Stimulated activated CD8-positive, alpha-beta memory T cell treated with anti-CD3 and anti-CD28 coated beads, Interleukin-15, amount 100 ng/mL, for 48 hours (primary cell): ENCODE data around the gene EIPR1.
A peak's percentile ranks its signal among the peaks of the same experiment; 100 is the strongest.
"Not testable (repeated sequence)": the region's sequence is repeated elsewhere in the genome, so short reads cannot be mapped to it uniquely, and the experiment has no call there.

Source experiments
- DNase-seq, 2 donors: peaks; one replicate each; pipeline ENCODE4 v3.0.0-alpha.2; 2020; ENCODE audit warnings: low read depth in 2 of 2

EIPR1 gene

GRCh38 chr2:3403587-3404334, 26.1 kb upstream of the EIPR1 start:
- DNase-seq, result no peak

- no peak for DNase-seq
Measured at GRCh38 chr2:3399829-3400228, 22.2 kb upstream of the EIPR1 start.

DNA sequence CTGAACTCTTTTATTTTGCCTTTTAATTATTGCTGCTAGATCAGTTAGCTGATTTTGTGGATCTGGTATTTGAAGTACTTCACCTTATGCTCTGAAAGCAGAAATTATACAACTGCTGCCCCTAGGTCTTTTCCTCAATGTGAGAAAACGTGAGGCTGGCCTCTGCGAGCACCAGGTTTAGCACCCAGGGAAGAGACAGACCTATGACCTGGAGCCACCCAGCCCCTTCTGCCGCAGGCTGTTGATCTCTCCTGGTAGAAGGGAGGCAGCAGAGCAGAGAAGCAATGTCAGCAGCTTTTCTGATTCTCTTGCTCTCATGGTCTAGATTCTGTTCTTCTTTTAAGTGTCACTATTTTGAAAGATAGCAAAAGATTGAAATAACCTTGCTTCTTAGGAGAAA, 21.8 kb upstream of the EIPR1 start:
- no peak for DNase-seq

GRCh38 chr2:3398857-3399256, 21.2 kb upstream of the EIPR1 start:
- DNase-seq, result no peak

DNA sequence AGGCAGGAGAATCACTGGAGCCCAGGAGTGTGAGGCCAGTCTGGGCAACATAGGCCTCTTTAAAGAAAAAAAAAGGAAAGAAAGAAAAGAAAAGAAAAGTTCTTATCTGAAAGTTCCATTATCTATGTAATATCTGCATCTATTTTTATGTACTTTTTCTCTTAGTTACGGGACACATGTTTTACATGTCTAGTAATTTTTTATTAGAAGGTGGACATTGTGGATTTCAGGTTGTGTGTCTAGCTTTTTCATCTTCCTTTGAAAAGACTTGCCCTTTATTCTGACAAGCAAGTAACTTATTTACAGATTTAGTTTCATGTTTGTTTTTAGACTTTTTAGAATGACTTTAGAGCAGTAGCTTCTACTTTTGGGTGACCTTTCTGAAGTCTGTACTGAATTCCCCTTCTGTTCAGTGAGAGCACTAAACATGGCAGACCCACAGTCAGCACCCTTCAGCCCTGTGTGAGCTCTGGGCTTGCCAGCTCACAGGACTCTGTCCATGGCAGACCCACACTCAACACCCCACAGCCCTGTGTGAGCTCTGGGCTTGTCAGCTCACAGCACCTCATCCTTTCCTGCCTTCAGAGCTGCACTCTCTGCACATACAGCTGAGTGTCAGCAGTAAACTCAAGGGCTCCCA, 19.4 kb upstream of the EIPR1 start:
- no peak for DNase-seq

GRCh38 chr2:3392216-3392615, 14.6 kb upstream of the EIPR1 start:
- no peak for DNase-seq

GRCh38 chr2:3390041-3390440, 12.4 kb upstream of the EIPR1 start:
- no peak for DNase-seq

DNA sequence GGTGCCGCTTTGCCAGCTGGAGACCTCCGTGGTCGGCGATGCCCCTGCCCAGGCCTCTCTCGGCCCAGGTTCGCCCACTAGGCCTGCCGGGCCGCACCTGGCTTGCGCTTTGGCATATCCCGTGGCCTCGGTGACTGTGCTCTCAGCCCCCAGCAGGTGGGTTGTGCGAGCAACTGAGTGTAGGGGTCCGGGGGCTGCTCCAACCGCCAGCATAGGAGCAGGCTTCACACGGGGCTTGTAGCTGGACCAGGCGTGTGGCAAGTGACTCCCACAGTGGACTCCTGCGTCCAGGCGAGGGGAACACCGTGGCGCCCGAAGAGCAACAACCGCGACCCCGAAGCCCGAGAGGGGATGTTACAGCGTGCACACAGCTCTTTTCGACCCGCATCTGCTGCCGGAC, 11.6 kb upstream of the EIPR1 start:
- DNase-seq, result no peak

DNA sequence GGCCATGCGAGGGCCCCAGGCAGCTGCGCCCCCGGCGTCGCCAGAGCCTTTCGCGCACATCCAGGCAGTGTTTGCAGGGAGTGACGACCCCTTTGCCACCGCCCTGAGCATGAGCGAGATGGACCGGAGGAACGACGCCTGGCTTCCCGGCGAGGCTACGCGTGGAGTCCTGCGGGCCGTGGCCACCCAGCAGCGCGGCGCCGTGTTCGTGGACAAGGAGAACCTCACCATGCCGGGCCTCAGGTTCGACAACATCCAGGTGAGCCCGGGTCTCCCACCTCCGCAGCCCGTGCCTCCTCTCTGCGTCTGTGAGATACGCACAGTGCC, 10.8 kb upstream of the EIPR1 start:
- no peak for DNase-seq

DNA sequence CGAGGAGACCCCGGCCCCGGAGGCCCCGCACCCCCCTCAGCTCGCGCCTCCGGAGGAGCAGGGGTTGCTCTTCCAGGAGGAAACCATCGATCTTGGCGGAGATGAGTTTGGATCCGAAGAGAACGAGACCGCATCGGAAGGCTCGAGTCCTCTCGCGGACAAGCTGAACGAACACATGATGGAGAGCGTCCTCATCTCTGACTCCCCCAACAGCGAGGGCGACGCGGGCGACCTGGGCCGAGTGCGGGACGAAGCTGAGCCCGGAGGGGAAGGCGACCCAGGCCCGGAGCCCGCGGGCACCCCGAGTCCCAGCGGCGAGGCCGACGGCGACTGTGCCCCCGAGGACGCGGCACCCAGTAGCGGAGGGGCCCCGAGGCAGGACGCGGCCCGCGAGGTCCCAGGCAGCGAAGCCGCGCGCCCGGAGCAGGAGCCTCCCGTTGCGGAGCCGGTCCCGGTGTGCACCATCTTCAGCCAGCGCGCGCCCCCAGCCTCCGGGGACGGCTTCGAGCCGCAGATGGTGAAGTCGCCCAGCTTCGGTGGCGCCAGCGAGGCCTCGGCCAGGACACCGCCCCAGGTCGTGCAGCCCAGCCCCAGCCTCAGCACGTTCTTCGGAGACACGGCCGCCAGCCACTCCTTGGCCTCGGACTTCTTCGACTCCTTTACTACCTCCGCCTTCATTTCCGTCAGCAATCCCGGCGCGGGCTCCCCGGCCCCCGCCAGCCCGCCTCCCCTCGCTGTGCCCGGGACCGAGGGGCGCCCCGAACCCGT, 10.2 kb upstream of the EIPR1 start:
- DNase-seq, result no peak

GRCh38 chr2:3387011-3387410, 9.4 kb upstream of the EIPR1 start:
- no peak for DNase-seq

- no peak for DNase-seq
Measured at GRCh38 chr2:3386448-3386958, 8.9 kb upstream of the EIPR1 start.

DNA sequence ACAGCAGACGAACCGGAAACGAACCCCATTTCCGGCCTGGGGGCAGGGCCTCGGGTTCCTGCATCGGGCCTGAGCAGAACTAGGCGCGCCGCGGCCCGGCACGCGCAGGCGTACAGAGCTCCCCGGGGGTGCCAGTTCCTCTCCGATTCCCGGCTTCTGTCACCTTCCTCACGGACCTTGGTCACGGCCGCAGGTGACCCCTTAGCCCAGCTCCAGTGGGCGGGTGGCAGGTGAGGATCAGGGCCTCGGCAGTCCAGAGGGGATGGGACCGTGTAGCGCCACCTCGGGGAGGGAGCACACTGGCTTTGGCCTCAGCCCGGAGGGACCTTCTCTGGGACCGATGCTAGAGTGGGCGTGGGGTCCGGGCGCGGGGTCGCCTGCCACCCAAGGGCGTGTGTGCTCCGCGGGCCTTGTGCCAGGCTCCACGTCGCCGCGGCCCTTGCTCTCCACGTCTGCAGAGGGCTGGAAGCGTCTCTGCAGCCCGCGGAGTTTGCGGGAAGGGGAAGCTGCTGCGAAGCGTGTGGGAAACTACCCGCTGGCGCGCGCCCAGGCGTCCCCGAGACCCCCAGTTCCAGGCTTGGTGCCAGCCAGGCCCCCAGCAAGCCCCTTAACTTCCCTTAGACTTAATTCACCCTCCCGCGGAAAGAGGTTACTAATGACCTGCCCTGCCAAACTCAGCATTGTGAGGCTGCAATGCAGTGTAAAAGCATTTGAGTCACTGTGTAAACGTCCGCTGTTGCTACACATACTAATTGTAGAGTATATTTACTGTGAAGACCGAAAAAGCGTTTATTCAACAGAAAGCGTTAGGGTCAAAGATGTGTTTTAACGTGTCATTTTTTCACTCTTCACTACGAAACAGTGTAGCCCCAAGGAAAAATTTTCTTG, 2.3 kb upstream of the EIPR1 start, which contains the start of gene TRAPPC12:
Gene TRAPPC12, plus strand, starts transcription at position 48 of the 888 bp plus-strand sequence. CDS start 7,930 bp downstream, outside the sequence.
- peak; percentile 92 to 93 for DNase-seq

GRCh38 chr2:3379339-3379646, 1.7 kb upstream of the EIPR1 start:
- DNase-seq, result no peak

- DNase-seq, result no peak
Measured at GRCh38 chr2:3377279-3377611, 373 bp downstream of the EIPR1 start.

DNA sequence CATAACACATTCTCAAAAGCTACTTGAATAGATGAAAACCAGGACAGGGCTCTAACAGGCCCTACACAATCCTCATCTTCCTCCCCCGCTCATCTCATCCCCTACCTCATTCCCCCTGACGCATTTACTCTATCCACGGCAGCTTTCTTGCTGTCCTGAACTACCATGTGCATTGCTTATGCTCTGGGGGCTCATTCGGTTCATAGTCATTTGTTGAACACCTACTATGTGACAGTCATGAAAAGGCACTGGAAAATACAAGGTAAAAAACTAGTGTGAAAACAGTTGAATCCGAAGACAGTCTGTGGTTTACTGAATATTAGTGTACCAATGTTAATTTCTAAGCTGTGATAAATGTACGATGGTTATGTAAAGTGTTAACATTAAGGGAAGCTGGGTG, 797 bp downstream of the EIPR1 start:
- no peak for DNase-seq

- not testable (repeated sequence) for DNase-seq
Measured at GRCh38 chr2:3369340-3370181, 8.1 kb downstream of the EIPR1 start.

DNA sequence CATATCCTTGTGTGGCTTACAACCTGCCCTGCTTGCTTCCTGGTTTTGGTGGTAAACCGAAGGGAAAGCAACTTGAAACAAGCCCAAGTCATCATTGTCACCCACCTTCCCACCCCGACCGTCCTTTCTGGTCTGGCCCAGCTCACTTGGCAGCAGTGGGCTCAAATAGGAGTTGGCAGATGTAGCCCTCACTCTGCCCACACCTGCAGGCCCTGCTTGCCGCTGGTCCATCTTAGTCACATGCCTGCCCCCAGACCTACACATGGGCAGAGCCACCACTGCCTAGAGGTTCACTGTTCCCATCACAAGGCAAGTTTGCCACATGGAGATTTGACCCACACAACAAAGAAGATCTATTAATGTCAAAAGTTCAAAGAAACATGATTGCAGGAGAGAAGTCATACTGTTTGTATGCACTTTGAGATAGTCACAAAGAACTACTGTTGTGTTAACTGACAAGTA, 9.3 kb downstream of the EIPR1 start:
- DNase-seq, result no peak

GRCh38 chr2:3365219-3365618, 12.4 kb downstream of the EIPR1 start:
- no peak for DNase-seq

DNA sequence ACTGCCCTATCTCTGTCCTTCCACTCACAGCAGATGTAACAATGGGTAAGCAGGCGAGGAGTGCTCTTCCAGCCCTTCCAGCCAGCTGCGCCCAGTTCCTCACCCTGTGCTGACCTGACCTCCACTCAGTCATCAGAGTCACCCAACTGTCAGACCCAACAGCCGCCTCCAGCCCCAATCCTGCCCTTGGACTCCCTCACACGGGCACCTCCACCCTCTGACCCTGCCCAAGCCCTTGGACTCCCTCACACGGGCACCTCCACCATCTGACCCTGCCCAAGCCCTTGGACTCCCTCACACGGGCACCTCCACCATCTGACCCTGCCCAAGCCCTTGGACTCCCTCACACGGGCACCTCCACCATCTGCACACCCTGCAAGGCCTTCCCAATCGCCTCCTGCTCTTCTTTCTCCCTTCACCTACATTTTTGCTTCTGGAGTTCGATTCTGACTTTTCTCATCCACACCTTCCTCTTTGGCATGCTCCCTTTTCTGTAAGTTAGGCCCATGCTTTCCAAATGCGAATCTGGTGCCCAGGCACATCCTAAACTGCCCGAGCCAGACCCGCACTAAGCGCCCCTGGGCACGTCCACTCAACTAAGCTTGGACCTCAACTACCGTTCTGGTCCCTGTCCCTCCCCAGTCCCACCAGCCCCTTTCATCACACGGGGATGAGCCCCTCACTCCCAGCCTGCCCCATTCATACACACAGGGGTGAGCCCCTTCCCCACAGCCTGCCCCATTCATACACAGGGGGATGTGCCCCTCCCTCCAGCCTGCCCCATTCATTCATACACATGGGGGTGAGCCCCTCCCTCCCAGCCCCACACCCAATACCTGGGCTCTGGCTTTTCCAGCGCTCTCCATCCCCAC, 15.9 kb downstream of the EIPR1 start:
- DNase-seq, result no peak
